ENCODE data around the gene TOX2.

- no peak for TF ChIP-seq POLR2AphosphoS5 (IDR thresholded peaks at IDR 0.05; ENCODE audit: low read depth, low read length)
- TF ChIP-seq POLR2A (IDR thresholded peaks at IDR 0.05; ENCODE audit: low read depth, low read length), result no peak
- no peak for TF ChIP-seq TAF1 (IDR thresholded peaks at IDR 0.05; ENCODE audit: borderline replicate concordance, low read depth, low read length)
Observed at GRCh38 chr20:43914311-43915210, at the start of gene TOX2.

Data from GM12892 (cell line).